ENCODE measurements around the gene TCEANC.
A peak's percentile ranks its signal among the peaks of the same experiment; 100 is the strongest.
"Not testable (repeated sequence)": the region's sequence is repeated elsewhere in the genome, so short reads cannot be mapped to it uniquely, and the experiment has no call there.

Gene TCEANC

GRCh38 chrX:13652850-13653693, at the start of gene TCEANC:
TCEANC (plus strand) TSS chrX:13653141; CDS start chrX:13662509, 9,368 bp downstream.
- DNase-seq (ENCODE audit: low read depth), result peak; percentile 80

- no peak for DNase-seq (ENCODE audit: low read depth)
Observed at GRCh38 chrX:13605611-13606010, 47.3 kb upstream of the TCEANC start.

- no peak for DNase-seq (ENCODE audit: low read depth)
Observed at GRCh38 chrX:13607331-13607995, 45.5 kb upstream of the TCEANC start.

GRCh38 chrX:13607996-13608365, 45.0 kb upstream of the TCEANC start:
- DNase-seq (ENCODE audit: low read depth), result no peak

GRCh38 chrX:13614154-13614553, 38.8 kb upstream of the TCEANC start:
- no peak for DNase-seq (ENCODE audit: low read depth)

GRCh38 chrX:13620207-13620606, 32.7 kb upstream of the TCEANC start:
- DNase-seq (ENCODE audit: low read depth), result no peak

GRCh38 chrX:13622401-13622964, 30.5 kb upstream of the TCEANC start:
- DNase-seq (ENCODE audit: low read depth), result no peak

GRCh38 chrX:13627306-13627705, 25.6 kb upstream of the TCEANC start:
- DNase-seq (ENCODE audit: low read depth), result no peak

GRCh38 chrX:13637224-13637623, 15.7 kb upstream of the TCEANC start:
- DNase-seq (ENCODE audit: low read depth), result not testable (repeated sequence)

GRCh38 chrX:13638021-13638420, 14.9 kb upstream of the TCEANC start:
- no peak for DNase-seq (ENCODE audit: low read depth)

GRCh38 chrX:13638826-13639225, 14.1 kb upstream of the TCEANC start:
- no peak for DNase-seq (ENCODE audit: low read depth)

- not testable (repeated sequence) for DNase-seq (ENCODE audit: low read depth)
Observed at GRCh38 chrX:13641684-13642083, 11.3 kb upstream of the TCEANC start.

- no peak for DNase-seq (ENCODE audit: low read depth)
Observed at GRCh38 chrX:13645464-13646153, 7.3 kb upstream of the TCEANC start.

GRCh38 chrX:13646154-13646549, 6.8 kb upstream of the TCEANC start:
- DNase-seq (ENCODE audit: low read depth), result no peak

- DNase-seq (ENCODE audit: low read depth), result peak; percentile 31
Observed at GRCh38 chrX:13647709-13648212, 5.2 kb upstream of the TCEANC start.

GRCh38 chrX:13648336-13648735, 4.6 kb upstream of the TCEANC start:
- not testable (repeated sequence) for DNase-seq (ENCODE audit: low read depth)

GRCh38 chrX:13649838-13650237, 3.1 kb upstream of the TCEANC start:
- no peak for DNase-seq (ENCODE audit: low read depth)

- DNase-seq (ENCODE audit: low read depth), result no peak
Observed at GRCh38 chrX:13650318-13650717, 2.6 kb upstream of the TCEANC start.

GRCh38 chrX:13651150-13651549, 1.8 kb upstream of the TCEANC start:
- no peak for DNase-seq (ENCODE audit: low read depth)

- no peak for DNase-seq (ENCODE audit: low read depth)
Observed at GRCh38 chrX:13652287-13652793, 601 bp upstream of the TCEANC start.

GRCh38 chrX:13654116-13654515, 1.2 kb downstream of the TCEANC start:
- DNase-seq (ENCODE audit: low read depth), result no peak

- DNase-seq (ENCODE audit: low read depth), result no peak
Observed at GRCh38 chrX:13655674-13656073, 2.7 kb downstream of the TCEANC start.

All from stimulated activated CD8-positive, alpha-beta memory T cell treated with anti-CD3 and anti-CD28 coated beads, Interleukin-12 subunit alpha, Interleukin-12 subunit beta, amount 100 ng/mL, for 1 hour (primary cell).